SU-DHL-6 (cell line): ENCODE measurements around the gene RGS3.

Source experiments
- H2AFZ ChIP-seq: fragments of 200-600 bp; sonication (generic); 2 replicates; pipeline ENCODE4 v1.6.1; 2014; ENCODE audit warnings: low read depth, mild to moderate bottlenecking, moderate library complexity, mixed read lengths, antibody characterized with exemption, low read length; ENCODE audit not compliant: severe bottlenecking
- H3F3A ChIP-seq: fragments of 200-600 bp; shearing (Covaris generic); 2 replicates; pipeline ENCODE4 v1.6.0; 2016; ENCODE audit warnings: antibody characterized with exemption, mild to moderate bottlenecking; ENCODE audit not compliant: insufficient read depth
- H3K27ac ChIP-seq: fragments of 200-600 bp; sonication (generic); 2 replicates; pipeline ENCODE4 v1.5.1; 2016; ENCODE audit warnings: low read depth, mild to moderate bottlenecking, low read length, moderate library complexity, mixed read lengths
- H3K27me3 ChIP-seq: fragments of 200-600 bp; sonication (generic), shearing (Covaris generic); 2 replicates; pipeline ENCODE4 v1.6.0; 2014; ENCODE audit warnings: mild to moderate bottlenecking, low read length
- H3K36me3 ChIP-seq: fragments of 200-600 bp; sonication (generic); 2 replicates; pipeline ENCODE4 v1.6.1; 2014; ENCODE audit warnings: mild to moderate bottlenecking, low read length, mixed read lengths
- H3K4me2 ChIP-seq: fragments of 300-600, 200-600 bp; shearing (Covaris generic), sonication (generic); 2 replicates; pipeline ENCODE4 v1.6.0; 2014; ENCODE audit warnings: low read length, low read depth, mild to moderate bottlenecking; ENCODE audit not compliant: poor library complexity, severe bottlenecking
- H3K4me3 ChIP-seq: fragments of 200-600 bp; sonication (generic); 2 replicates; pipeline ENCODE4 v1.5.1; 2014; ENCODE audit warnings: antibody characterized with exemption, low read length, mild to moderate bottlenecking, mixed read lengths; ENCODE audit not compliant: insufficient read depth, poor library complexity, severe bottlenecking
- H3K79me2 ChIP-seq: fragments of 200-600 bp; sonication (generic); 2 replicates; pipeline ENCODE4 v1.6.1; 2014; ENCODE audit warnings: mild to moderate bottlenecking, low read length, moderate library complexity; ENCODE audit not compliant: insufficient read depth
- H3K9ac ChIP-seq: fragments of 200-600 bp; sonication (generic); 2 replicates; pipeline ENCODE4 v1.7.0; 2014; ENCODE audit warnings: mild to moderate bottlenecking, low read length
- H3K9me2 ChIP-seq: fragments of 200-600 bp; sonication (generic); replicated peaks from 2 replicates; pipeline ENCODE4 v1.6.1; 2014; ENCODE audit warnings: low read length; ENCODE audit not compliant: insufficient read depth
- H3K9me3 ChIP-seq: fragments of 200-600 bp; sonication (generic); 2 replicates; pipeline ENCODE4 v1.6.1; 2014; ENCODE audit warnings: low read length, mixed read lengths; ENCODE audit not compliant: insufficient read depth
- H4K20me1 ChIP-seq: fragments of 200-600 bp; sonication (generic); 2 replicates; pipeline ENCODE4 v1.6.1; 2014; ENCODE audit warnings: low read depth, mild to moderate bottlenecking, antibody characterized with exemption, low read length, moderate library complexity, mixed read lengths
- EZH2phosphoT487 ChIP-seq: fragments of 200-600 bp; sonication (generic), shearing (Covaris generic); conservative IDR thresholded peaks from 2 replicates; pipeline ENCODE4 v1.6.1; 2018; ENCODE audit warnings: mild to moderate bottlenecking, antibody characterized with exemption, low read length, moderate library complexity, mixed read lengths
- TF ChIP-seq, protein P1 (sequence below): fragments of 200-600 bp; sonication (generic); IDR thresholded peaks from one replicate; pipeline ENCODE4 v1.5.1; 2017; ENCODE audit warnings: antibody characterized with exemption, mild to moderate bottlenecking, low read length, moderate library complexity; ENCODE audit not compliant: insufficient read depth, poor library complexity, severe bottlenecking

Gene RGS3

DNA sequence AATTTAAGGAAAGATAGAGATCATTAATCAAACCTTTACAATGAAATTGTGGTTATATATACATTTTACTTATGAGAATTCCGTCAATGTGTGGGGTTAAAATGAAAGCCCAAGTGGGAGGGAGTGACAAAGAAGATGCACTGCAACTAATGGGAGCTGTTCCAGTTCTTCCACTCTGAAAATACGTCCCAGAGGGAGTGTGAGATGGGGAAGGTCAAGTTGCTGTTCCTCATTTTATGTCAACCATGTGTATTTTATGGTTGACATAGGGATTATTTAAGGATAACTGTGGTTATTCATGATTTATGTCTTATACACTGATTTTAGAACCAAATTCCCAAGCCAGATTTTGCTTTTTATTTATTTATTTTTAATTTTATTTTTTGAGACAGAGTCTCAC, 14.2 kb upstream of the RGS3 start:
- H2AFZ ChIP-seq: no peak overlapping the region

DNA sequence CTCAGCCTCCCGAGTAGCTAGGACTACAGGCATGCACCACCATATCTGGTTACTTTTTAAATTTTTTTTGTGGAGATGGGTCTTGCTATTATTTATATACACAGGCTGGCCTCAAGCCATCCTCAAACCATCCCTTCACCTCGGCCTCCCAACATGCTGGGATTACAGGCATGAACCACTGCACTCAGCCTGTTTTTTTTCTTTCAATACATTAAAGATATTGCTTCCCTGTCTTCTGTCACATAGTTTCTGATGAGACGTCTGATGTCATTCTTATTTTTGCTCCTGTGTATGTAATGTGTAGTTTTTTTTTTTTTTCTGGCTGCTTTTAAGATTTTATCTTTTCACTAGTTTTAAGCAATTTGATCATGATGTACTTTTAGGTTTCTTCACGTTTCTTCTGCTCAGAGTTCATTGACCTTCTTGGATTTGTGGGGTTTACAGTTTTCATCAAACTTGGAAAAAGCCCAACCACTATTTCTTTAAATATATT, 11.4 kb upstream of the RGS3 start:
- Histone ChIP-seq H3K4me2 (no peak overlapping the region), H3K79me2 (no peaks in the 10 kb centered on the region), H3F3A (no peaks in the 10 kb centered on the region), H3K4me3 (no peak overlapping the region), H2AFZ (no peak overlapping the region), H3K27me3 (no peaks in the 10 kb centered on the region), H3K9me2 (no peaks in the 10 kb centered on the region), H3K9me3 (no peaks in the 10 kb centered on the region), H4K20me1 (no peaks in the 10 kb centered on the region), H3K36me3 (no peaks in the 10 kb centered on the region), H3K9ac (no peak overlapping the region), H3K27ac (no peak overlapping the region)
- TF ChIP-seq EZH2phosphoT487: no peak
- TF ChIP-seq, protein P1, sequence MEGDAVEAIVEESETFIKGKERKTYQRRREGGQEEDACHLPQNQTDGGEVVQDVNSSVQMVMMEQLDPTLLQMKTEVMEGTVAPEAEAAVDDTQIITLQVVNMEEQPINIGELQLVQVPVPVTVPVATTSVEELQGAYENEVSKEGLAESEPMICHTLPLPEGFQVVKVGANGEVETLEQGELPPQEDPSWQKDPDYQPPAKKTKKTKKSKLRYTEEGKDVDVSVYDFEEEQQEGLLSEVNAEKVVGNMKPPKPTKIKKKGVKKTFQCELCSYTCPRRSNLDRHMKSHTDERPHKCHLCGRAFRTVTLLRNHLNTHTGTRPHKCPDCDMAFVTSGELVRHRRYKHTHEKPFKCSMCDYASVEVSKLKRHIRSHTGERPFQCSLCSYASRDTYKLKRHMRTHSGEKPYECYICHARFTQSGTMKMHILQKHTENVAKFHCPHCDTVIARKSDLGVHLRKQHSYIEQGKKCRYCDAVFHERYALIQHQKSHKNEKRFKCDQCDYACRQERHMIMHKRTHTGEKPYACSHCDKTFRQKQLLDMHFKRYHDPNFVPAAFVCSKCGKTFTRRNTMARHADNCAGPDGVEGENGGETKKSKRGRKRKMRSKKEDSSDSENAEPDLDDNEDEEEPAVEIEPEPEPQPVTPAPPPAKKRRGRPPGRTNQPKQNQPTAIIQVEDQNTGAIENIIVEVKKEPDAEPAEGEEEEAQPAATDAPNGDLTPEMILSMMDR: no peak

More for the DNA sequence above, 14.2 kb upstream of the RGS3 start:
- TF ChIP-seq, protein P1: no peak
- TF ChIP-seq EZH2phosphoT487: no peak
- Histone ChIP-seq H4K20me1 (no peaks in the 10 kb centered on the region), H3K27me3 (no peaks in the 10 kb centered on the region), H3K27ac (no peak overlapping the region), H3K9ac (no peak overlapping the region), H3K4me2 (no peak overlapping the region), H3K4me3 (no peak overlapping the region), H3K79me2 (no peaks in the 10 kb centered on the region), H3K36me3 (no peaks in the 10 kb centered on the region), H3F3A (no peaks in the 10 kb centered on the region), H3K9me2 (no peaks in the 10 kb centered on the region), H3K9me3 (no peaks in the 10 kb centered on the region)

DNA sequence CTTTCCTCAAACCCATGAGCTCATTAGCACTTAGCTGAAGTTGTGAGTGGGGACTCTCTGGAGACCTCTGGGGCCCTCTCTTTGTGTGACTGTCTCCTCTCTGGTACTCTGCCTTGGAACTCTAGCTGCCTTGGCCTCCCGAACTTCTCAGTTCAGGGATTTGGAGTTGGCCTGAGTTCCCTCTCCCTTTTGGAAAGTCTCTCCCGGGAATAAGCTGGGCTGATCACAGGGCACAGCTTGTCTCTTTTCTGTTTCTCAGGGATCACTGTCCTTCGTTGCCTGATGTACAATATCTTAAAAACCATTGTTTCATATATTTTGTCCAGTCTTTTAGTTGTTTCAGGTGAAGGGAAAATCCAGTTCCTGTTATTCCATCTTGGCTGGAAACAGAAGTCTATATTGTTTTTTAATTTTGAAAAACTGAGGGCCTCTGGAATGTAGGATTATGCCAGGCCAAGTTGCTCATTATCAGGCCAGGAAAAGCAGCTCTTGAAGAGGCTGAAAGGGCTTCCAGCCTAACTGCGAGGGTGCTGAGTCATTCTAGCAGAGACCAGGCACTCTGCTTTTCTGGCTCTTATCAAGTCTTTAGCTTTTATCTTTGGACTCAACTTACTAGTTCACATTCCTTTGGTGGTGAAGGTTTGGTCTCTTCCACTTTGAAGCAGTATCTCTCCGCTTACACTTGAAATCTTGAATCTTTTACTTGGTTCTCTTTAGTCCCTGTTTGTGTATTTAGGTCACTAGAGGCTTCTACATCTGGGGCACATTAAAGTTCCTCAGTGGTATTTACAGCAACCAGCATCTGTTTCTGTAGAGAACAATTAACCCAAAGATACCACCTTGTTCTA, 8.4 kb upstream of the RGS3 start:
- Histone ChIP-seq H3K27ac (no peak overlapping the region), H4K20me1 (no peaks in the 10 kb centered on the region), H3K9ac (no peak overlapping the region), H3K4me3 (no peak overlapping the region), H3K36me3 (no peaks in the 10 kb centered on the region), H3K9me2 (no peaks in the 10 kb centered on the region), H3K4me2 (no peak overlapping the region), H3K79me2 (no peaks in the 10 kb centered on the region), H3F3A (no peaks in the 10 kb centered on the region), H3K9me3 (no peaks in the 10 kb centered on the region), H2AFZ (peak overlapping the region; percentile 37), H3K27me3 (no peaks in the 10 kb centered on the region)
- TF ChIP-seq EZH2phosphoT487: no peak
- TF ChIP-seq, protein P1: no peak
